Activated CD4-positive, alpha-beta T cell treated with anti-CD3 and anti-CD28 coated beads, Interleukin-2, amount 10 ng/mL, durations not matched to agents 24 days and 14 days (primary cell): ENCODE measurements around the gene FAM199X. TPM values are rescaled to one million over a fixed set of nuclear protein-coding genes. Genes with fewer than 3 reads are reported as not detected.

ENCODE experiments used
- DNase-seq: peaks from one replicate; pipeline ENCODE4 v3.0.0; 2022
- H3K27ac Mint-ChIP-seq: one replicate; pipeline ENCODE4 v1.8.0; 2022; ENCODE audit warnings: mild to moderate bottlenecking, mixed read lengths
- H3K27me3 Mint-ChIP-seq: one replicate; pipeline ENCODE4 v1.8.0; 2022; ENCODE audit warnings: mixed read lengths
- H3K36me3 Mint-ChIP-seq: one replicate; pipeline ENCODE4 v1.8.0; 2022; ENCODE audit warnings: low read depth, mild to moderate bottlenecking, mixed read lengths
- H3K4me1 Mint-ChIP-seq: one replicate; pipeline ENCODE4 v1.8.0; 2021; ENCODE audit warnings: mixed read lengths
- H3K4me3 Mint-ChIP-seq: one replicate; pipeline ENCODE4 v1.8.0; 2022; ENCODE audit warnings: mild to moderate bottlenecking, moderate library complexity, mixed read lengths
- H3K9me3 Mint-ChIP-seq: one replicate; pipeline ENCODE4 v1.8.0; 2021; ENCODE audit warnings: mixed read lengths
- intact Hi-C: fragments of 100-400 bp; cut with micrococcal nuclease; formaldehyde crosslinking; loops from one replicate; pipeline ENCODE4 v1.15.1; 2023
- total RNA-seq: library from RNA; stranded (reverse); gene quantifications from 2 replicates; pipeline ENCODE4 v1.2.3, GENCODE V29; 2022

Gene FAM199X
- total RNA-seq, 1 donor from 2014 or later, result 10.7 TPM

GRCh38 chrX:104156630-104157529 lies 9.4 kb upstream of the FAM199X start, which contains the start of gene SLC25A53:
TSS of gene SLC25A53 (minus strand) at chrX:104157009. CDS start at chrX:104105257, 51,752 bp downstream.
- Mint-ChIP-seq H3K4me3 (peak within 1 kb of the TSS; percentile 98), H3K9me3 (no peaks in the 10 kb centered on the region), H3K27me3 (no peaks in the 10 kb centered on the region), H3K4me1 (peaks cover 7% of the 10 kb centered on the region), H3K36me3 (no peaks in the 10 kb centered on the region), H3K27ac (peak within 1 kb of the TSS; percentile 99)
- intact Hi-C loops, result loop anchor here (1.0 kb wide), 2 partner anchors 9 to 471 kb away; partner anchors contain the start of genes FAM199X and MORF4L2
- peak; percentile 92 for DNase-seq

DNA sequence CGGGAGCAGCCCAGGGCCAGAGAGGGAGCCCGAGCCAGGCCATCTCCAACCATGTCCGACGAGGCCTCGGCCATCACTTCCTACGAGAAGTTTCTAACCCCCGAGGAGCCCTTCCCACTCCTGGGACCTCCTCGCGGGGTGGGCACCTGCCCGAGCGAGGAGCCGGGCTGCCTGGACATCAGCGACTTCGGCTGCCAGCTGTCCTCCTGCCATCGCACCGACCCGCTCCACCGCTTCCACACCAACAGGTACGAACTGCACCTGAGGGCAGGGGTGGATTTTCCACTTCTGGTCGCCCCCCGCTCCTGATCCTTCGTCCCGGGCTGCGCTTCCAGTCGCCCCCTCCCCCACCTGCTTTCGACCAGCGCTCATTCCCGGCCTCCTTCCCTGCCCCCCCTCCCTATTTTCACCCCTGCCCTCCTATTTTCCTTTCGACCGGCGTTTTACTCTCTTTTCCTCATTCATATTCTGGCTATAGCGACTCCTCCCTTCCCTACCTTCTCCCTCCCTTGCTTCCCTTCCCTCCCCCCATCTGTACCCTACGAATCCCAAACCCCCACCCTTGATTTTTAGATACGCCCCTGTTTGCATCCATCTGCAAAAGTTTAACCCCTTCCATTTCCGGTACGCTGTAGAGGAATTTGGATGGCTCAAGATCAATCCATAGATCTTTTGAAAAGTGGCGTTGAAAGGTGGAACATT lies 633 bp downstream of the FAM199X start:
- H3K27ac Mint-ChIP-seq, result peak overlapping the region; percentile 65

GRCh38 chrX:104168127-104168526 lies 1.9 kb downstream of the FAM199X start:
- no peak for DNase-seq
- Mint-ChIP-seq H3K27ac (no peak overlapping the region), H3K9me3 (no peaks in the 10 kb centered on the region), H3K4me3 (peak overlapping the region; percentile 85), H3K27me3 (no peaks in the 10 kb centered on the region), H3K36me3 (peaks cover 8% of the 10 kb centered on the region), H3K4me1 (peaks cover 23% of the 10 kb centered on the region)
- intact Hi-C loops, result no loop called here

More for the DNA sequence above, 633 bp downstream of the FAM199X start:
- DNase-seq, result no peak
- Mint-ChIP-seq H3K36me3 (peaks cover 8% of the 10 kb centered on the region), H3K4me1 (peaks cover 23% of the 10 kb centered on the region), H3K9me3 (no peaks in the 10 kb centered on the region), H3K27me3 (no peaks in the 10 kb centered on the region), H3K4me3 (peak overlapping the region; percentile 85)
- intact Hi-C loops, result loop anchor here (1.0 kb wide), 1 partner anchor 11 kb away; no protein-coding TSS in a partner anchor

GRCh38 chrX:104172121-104172520 lies 5.9 kb downstream of the FAM199X start:
- H3K27ac Mint-ChIP-seq, result no peak overlapping the region
- peaks cover 13% of the 10 kb centered on the region for H3K36me3 Mint-ChIP-seq

GRCh38 chrX:104172788-104173187 lies 6.5 kb downstream of the FAM199X start:
- intact Hi-C loops, result no loop called here
- Mint-ChIP-seq H3K27ac (no peak overlapping the region), H3K4me1 (peaks cover 13% of the 10 kb centered on the region), H3K27me3 (no peaks in the 10 kb centered on the region), H3K9me3 (no peaks in the 10 kb centered on the region), H3K36me3 (peaks cover 15% of the 10 kb centered on the region), H3K4me3 (no peak overlapping the region)
- DNase-seq, result no peak

More at GRCh38 chrX:104172121-104172520, 5.9 kb downstream of the FAM199X start:
- Mint-ChIP-seq H3K27me3 (no peaks in the 10 kb centered on the region), H3K9me3 (no peaks in the 10 kb centered on the region), H3K4me3 (no peak overlapping the region), H3K4me1 (peaks cover 18% of the 10 kb centered on the region)
- DNase-seq, result no peak
- intact Hi-C loops, result no loop called here

DNA sequence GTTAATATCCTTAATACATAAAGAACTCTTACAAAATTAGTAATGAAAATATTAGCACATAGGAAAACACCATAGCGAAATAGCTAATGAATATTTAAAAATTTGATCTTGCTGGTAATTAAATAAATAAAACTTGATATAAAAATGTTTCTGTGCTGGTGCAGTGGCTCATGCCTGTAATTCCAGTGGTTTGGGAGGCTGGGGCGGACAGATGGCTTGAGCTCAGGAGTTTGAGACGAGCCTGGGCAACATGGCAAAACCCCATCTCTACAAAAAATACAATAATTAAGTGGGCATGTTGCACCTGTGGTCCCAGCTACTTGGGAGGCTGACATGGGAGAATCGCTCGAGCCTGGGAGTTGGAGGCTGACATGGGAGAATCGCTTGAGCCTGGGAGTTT lies 7.6 kb downstream of the FAM199X start:
- no peak for DNase-seq
- Mint-ChIP-seq H3K36me3 (peaks cover 16% of the 10 kb centered on the region), H3K27me3 (no peaks in the 10 kb centered on the region), H3K27ac (no peak overlapping the region), H3K4me1 (peaks cover 6% of the 10 kb centered on the region), H3K4me3 (no peak overlapping the region), H3K9me3 (no peaks in the 10 kb centered on the region)
- intact Hi-C loops, result no loop called here

- peak overlapping the region; percentile 25 for H3K27ac Mint-ChIP-seq
- peaks cover 9% of the 10 kb centered on the region for H3K36me3 Mint-ChIP-seq
These were observed 17.4 kb downstream of the FAM199X start for GRCh38 chrX:104183685-104184084.

GRCh38 chrX:104187931-104188330 lies 21.7 kb downstream of the FAM199X start:
- no peak overlapping the region for H3K27ac Mint-ChIP-seq
- no peaks in the 10 kb centered on the region for H3K9me3 Mint-ChIP-seq
- no peak for DNase-seq
- intact Hi-C loops, result no loop called here
- H3K27me3 Mint-ChIP-seq, result no peaks in the 10 kb centered on the region
- no peak overlapping the region for H3K4me3 Mint-ChIP-seq
- H3K4me1 Mint-ChIP-seq, result peaks cover 1% of the 10 kb centered on the region
- H3K36me3 Mint-ChIP-seq, result peaks cover 9% of the 10 kb centered on the region

More at GRCh38 chrX:104183685-104184084, 17.4 kb downstream of the FAM199X start:
- peaks cover 3% of the 10 kb centered on the region for H3K4me1 Mint-ChIP-seq
- no peaks in the 10 kb centered on the region for H3K9me3 Mint-ChIP-seq
- H3K4me3 Mint-ChIP-seq, result no peak overlapping the region
- no peak for DNase-seq
- intact Hi-C loops, result no loop called here
- no peaks in the 10 kb centered on the region for H3K27me3 Mint-ChIP-seq

GRCh38 chrX:104189837-104190236 lies 23.6 kb downstream of the FAM199X start:
- Mint-ChIP-seq H3K36me3 (peaks cover 7% of the 10 kb centered on the region), H3K4me1 (no peaks in the 10 kb centered on the region), H3K27me3 (no peaks in the 10 kb centered on the region), H3K27ac (no peak overlapping the region), H3K4me3 (no peak overlapping the region), H3K9me3 (no peaks in the 10 kb centered on the region)
- intact Hi-C loops, result loop anchor here (5.0 kb wide), 1 partner anchor 82 kb away; no protein-coding TSS in a partner anchor
- DNase-seq, result no peak

- intact Hi-C loops, result loop anchor here (5.0 kb wide), 1 partner anchor 79 kb away; no protein-coding TSS in a partner anchor
- no peak overlapping the region for H3K27ac Mint-ChIP-seq
- H3K27me3 Mint-ChIP-seq, result no peaks in the 10 kb centered on the region
- H3K9me3 Mint-ChIP-seq, result no peaks in the 10 kb centered on the region
- no peaks in the 10 kb centered on the region for H3K4me1 Mint-ChIP-seq
- DNase-seq, result no peak
- peaks cover 10% of the 10 kb centered on the region for H3K36me3 Mint-ChIP-seq
- H3K4me3 Mint-ChIP-seq, result no peak overlapping the region
These were observed 27.2 kb downstream of the FAM199X start for GRCh38 chrX:104193485-104193884.

- Mint-ChIP-seq H3K4me3 (no peak overlapping the region), H3K4me1 (no peaks in the 10 kb centered on the region), H3K27me3 (no peaks in the 10 kb centered on the region), H3K9me3 (no peaks in the 10 kb centered on the region), H3K36me3 (peaks cover 7% of the 10 kb centered on the region), H3K27ac (no peak overlapping the region)
- intact Hi-C loops, result no loop called here
- DNase-seq, result no peak
These were observed 28.8 kb downstream of the FAM199X start for GRCh38 chrX:104195013-104195412.

DNA sequence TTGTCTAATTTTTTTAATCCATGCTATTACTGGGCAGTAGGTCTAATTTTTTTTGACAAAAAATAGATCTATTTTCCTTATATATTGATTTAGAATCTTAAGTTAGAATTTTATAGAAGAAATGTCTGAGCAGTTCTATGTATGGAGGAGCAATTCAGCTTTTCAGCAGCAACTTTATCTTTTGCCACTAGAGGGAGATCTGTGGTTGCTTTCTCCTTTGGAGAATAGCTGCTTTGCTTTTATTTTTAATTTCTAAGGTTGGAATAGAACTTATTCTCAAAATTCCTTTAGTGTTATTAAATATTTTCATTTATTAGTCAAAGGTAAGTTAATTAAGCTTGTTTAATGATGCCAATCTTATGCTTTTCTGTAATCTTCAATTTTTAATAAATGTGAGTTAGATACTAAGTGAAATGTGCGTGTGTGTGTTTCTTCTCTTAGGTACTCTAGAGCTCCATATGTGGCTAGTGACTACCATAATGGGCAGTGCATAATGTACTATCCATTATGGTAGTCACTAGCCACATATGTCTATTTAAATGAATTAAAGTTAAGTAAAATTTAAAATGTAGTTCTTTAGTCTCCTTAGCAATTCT lies 29.3 kb downstream of the FAM199X start:
- H3K4me3 Mint-ChIP-seq, result no peak overlapping the region
- no peaks in the 10 kb centered on the region for H3K27me3 Mint-ChIP-seq
- intact Hi-C loops, result no loop called here
- peak; percentile 65 for DNase-seq
- peaks cover 5% of the 10 kb centered on the region for H3K36me3 Mint-ChIP-seq
- no peaks in the 10 kb centered on the region for H3K4me1 Mint-ChIP-seq
- no peak overlapping the region for H3K27ac Mint-ChIP-seq
- H3K9me3 Mint-ChIP-seq, result no peaks in the 10 kb centered on the region

GRCh38 chrX:104205548-104205947 lies 39.3 kb downstream of the FAM199X start:
- peaks cover 2% of the 10 kb centered on the region for H3K27me3 Mint-ChIP-seq

More at GRCh38 chrX:104205548-104205947, 39.3 kb downstream of the FAM199X start:
- H3K36me3 Mint-ChIP-seq, result peaks cover 1% of the 10 kb centered on the region
- no peak overlapping the region for H3K27ac Mint-ChIP-seq
- H3K4me1 Mint-ChIP-seq, result no peaks in the 10 kb centered on the region
- H3K4me3 Mint-ChIP-seq, result no peak overlapping the region
- intact Hi-C loops, result no loop called here
- DNase-seq, result no peak
- no peaks in the 10 kb centered on the region for H3K9me3 Mint-ChIP-seq
